H9 (cell line): ENCODE measurements around the gene FSTL4. TPM values are rescaled to one million over a fixed set of nuclear protein-coding genes. Genes with fewer than 3 reads are reported as not detected.

Experiments used
- DNase-seq: peaks from one replicate; pipeline ENCODE4 v3.0.0-alpha.2; 2017
- H2AFZ ChIP-seq: one replicate; pipeline ENCODE4 v1.6.1; 2013; ENCODE audit warnings: mild to moderate bottlenecking, low read length, control low read depth, moderate library complexity
- H2AK5ac ChIP-seq: 2 replicates; pipeline ENCODE4 v1.6.1; 2013; ENCODE audit warnings: low read length, control low read depth, mixed read lengths; ENCODE audit not compliant: insufficient read length
- H2BK120ac ChIP-seq: one replicate; pipeline ENCODE4 v1.6.1; 2013; ENCODE audit warnings: low read depth, mild to moderate bottlenecking, low read length, control low read depth, inconsistent platforms; ENCODE audit not compliant: poor library complexity, severe bottlenecking
- H2BK12ac ChIP-seq: 2 replicates; pipeline ENCODE4 v1.6.1; 2013; ENCODE audit warnings: low read length, control low read depth, mixed read lengths, low read depth; ENCODE audit not compliant: insufficient read length
- H2BK15ac ChIP-seq: 2 replicates; pipeline ENCODE4 v1.6.1; 2013; ENCODE audit warnings: low read depth, low read length, control low read depth
- H2BK20ac ChIP-seq: one replicate; pipeline ENCODE4 v1.6.1; 2013; ENCODE audit warnings: low read depth, mild to moderate bottlenecking, low read length, control low read depth, inconsistent platforms; ENCODE audit not compliant: poor library complexity, severe bottlenecking
- H2BK5ac ChIP-seq: 2 replicates; pipeline ENCODE4 v1.6.1; 2013; ENCODE audit warnings: low read length, control low read depth, mixed read lengths; ENCODE audit not compliant: insufficient read length
- H3K14ac ChIP-seq: 2 replicates; pipeline ENCODE4 v1.6.1; 2013; ENCODE audit warnings: low read length, control low read depth; ENCODE audit not compliant: insufficient read depth
- H3K18ac ChIP-seq: 2 replicates; pipeline ENCODE4 v1.6.1; 2013; ENCODE audit warnings: low read depth, mild to moderate bottlenecking, mixed read lengths, low read length, control low read depth; ENCODE audit not compliant: insufficient read length
- H3K23ac ChIP-seq: 2 replicates; pipeline ENCODE4 v1.6.1; 2013; ENCODE audit warnings: low read length, control low read depth, mixed read lengths, low read depth; ENCODE audit not compliant: insufficient read length
- H3K23me2 ChIP-seq: 2 replicates; pipeline ENCODE4 v1.6.1; 2013; ENCODE audit warnings: low read depth, mild to moderate bottlenecking, mixed read lengths, low read length, control low read depth; ENCODE audit not compliant: insufficient read length, poor library complexity, severe bottlenecking
- H3K27ac ChIP-seq: 2 replicates; pipeline ENCODE4 v1.5.1; 2013; ENCODE audit warnings: low read length, control low read depth, mixed read lengths, low read depth; ENCODE audit not compliant: insufficient read length
- H3K27me3 ChIP-seq: 2 replicates; pipeline ENCODE4 v1.6.1; 2013; ENCODE audit warnings: low read length, control low read depth, inconsistent platforms; ENCODE audit not compliant: insufficient read depth
- H3K4ac ChIP-seq: 2 replicates; pipeline ENCODE4 v1.6.1; 2013; ENCODE audit warnings: low read depth, mild to moderate bottlenecking, control low read depth, inconsistent platforms, low read length, moderate library complexity
- H3K4me1 ChIP-seq: 2 replicates; pipeline ENCODE4 v1.6.1; 2013; ENCODE audit warnings: low read length, control low read depth, inconsistent platforms; ENCODE audit not compliant: insufficient read depth
- H3K4me2 ChIP-seq: 2 replicates; pipeline ENCODE4 v1.6.1; 2013; ENCODE audit warnings: low read length, control low read depth, mixed read lengths; ENCODE audit not compliant: insufficient read length, insufficient read depth
- H3K56ac ChIP-seq: 2 replicates; pipeline ENCODE4 v1.6.1; 2013; ENCODE audit warnings: low read depth, mild to moderate bottlenecking, mixed read lengths, low read length, control low read depth; ENCODE audit not compliant: insufficient read length
- H3K79me1 ChIP-seq: 2 replicates; pipeline ENCODE4 v1.6.1; 2013; ENCODE audit warnings: low read depth, mild to moderate bottlenecking, moderate library complexity, low read length, control low read depth, inconsistent platforms; ENCODE audit not compliant: insufficient read depth, poor library complexity, severe bottlenecking
- H3K79me2 ChIP-seq: 2 replicates; pipeline ENCODE4 v1.6.1; 2013; ENCODE audit warnings: low read length, control low read depth, inconsistent platforms; ENCODE audit not compliant: insufficient read depth
- H3K9ac ChIP-seq: 2 replicates; pipeline ENCODE4 v1.6.1; 2013; ENCODE audit warnings: low read length, control low read depth, mixed read lengths; ENCODE audit not compliant: insufficient read length; ENCODE audit errors: extremely low read depth
- H3K9me3 ChIP-seq: one replicate; pipeline ENCODE4 v1.6.1; 2013; ENCODE audit warnings: low read depth, low read length, inconsistent platforms; ENCODE audit not compliant: control insufficient read depth
- H3T11ph ChIP-seq: one replicate; pipeline ENCODE4 v1.6.1; 2013; ENCODE audit warnings: mild to moderate bottlenecking, low read length, control low read depth, inconsistent platforms
- H4K20me1 ChIP-seq: one replicate; pipeline ENCODE4 v1.6.1; 2013; ENCODE audit not compliant: control insufficient read depth, insufficient read length, insufficient read depth
- H4K5ac ChIP-seq: 2 replicates; pipeline ENCODE4 v1.6.1; 2013; ENCODE audit warnings: low read depth, mild to moderate bottlenecking, mixed read lengths, low read length, control low read depth; ENCODE audit not compliant: insufficient read length
- H4K8ac ChIP-seq: replicated peaks from 2 replicates; pipeline ENCODE4 v1.6.1; 2013; ENCODE audit warnings: low read length, control low read depth, mixed read lengths, low read depth; ENCODE audit not compliant: insufficient read length
- H4K91ac ChIP-seq: 2 replicates; pipeline ENCODE4 v1.6.1; 2013; ENCODE audit warnings: low read depth, mild to moderate bottlenecking, moderate library complexity, mixed read lengths, low read length, control low read depth; ENCODE audit not compliant: insufficient read length
- H3K27ac Mint-ChIP-seq, 3 experiments: 2 replicates in 2 of 3; 3 replicates in 1 of 3; pipeline ENCODE4 v1.8.0; 2020 to 2021; ENCODE audit warnings: mixed read lengths in 3 of 3, mild to moderate bottlenecking in 1 of 3, moderate library complexity in 1 of 3
- H3K27me3 Mint-ChIP-seq: 2 replicates; pipeline ENCODE4 v1.8.0; 2021; ENCODE audit warnings: low read depth, mild to moderate bottlenecking, moderate library complexity, mixed read lengths
- H3K36me3 Mint-ChIP-seq, 3 experiments: 2 replicates in 2 of 3; 3 replicates in 1 of 3; pipeline ENCODE4 v1.8.0; 2020 to 2021; ENCODE audit warnings: low read depth in 3 of 3, mixed read lengths in 3 of 3; ENCODE audit not compliant: insufficient read depth in 1 of 3
- H3K4me1 Mint-ChIP-seq, 2 experiments: 2 replicates each; pipeline ENCODE4 v1.8.0; 2020; ENCODE audit warnings: mixed read lengths in 2 of 2
- H3K4me3 Mint-ChIP-seq, 2 experiments: 2 replicates in 1 of 2; 3 replicates in 1 of 2; pipeline ENCODE4 v1.8.0; 2020 to 2021; ENCODE audit warnings: mild to moderate bottlenecking in 2 of 2, mixed read lengths in 2 of 2, moderate library complexity in 1 of 2
- H3K9me3 Mint-ChIP-seq, 2 experiments: 2 replicates in 1 of 2; 3 replicates in 1 of 2; pipeline ENCODE4 v1.8.0; 2020; ENCODE audit warnings: mild to moderate bottlenecking in 2 of 2, mixed read lengths in 2 of 2, moderate library complexity in 1 of 2
- WGBS: extraction: QIAGEN DNeasy Blood & Tissue Kit; methylation state at CpG from one replicate; pipeline ENCODE4 v1.1.7; 2013; ENCODE audit warnings: missing lambda C conversion rate, low lambda C conversion rate, mixed read lengths; ENCODE audit not compliant: insufficient read length; ENCODE audit errors: extremely low coverage; 5-methylcytosine and 5-hydroxymethylcytosine counted together
- total RNA-seq: library from RNA; stranded (reverse); gene quantifications from 2 replicates; pipeline ENCODE4 v1.2.1, GENCODE V29; 2021
- TF ChIP-seq, protein P1 (sequence below): fragments of 200-600 bp; sonication (generic); conservative IDR thresholded peaks from 3 replicates; pipeline ENCODE4 v1.8.0; 2021; ENCODE audit warnings: antibody characterized with exemption, mild to moderate bottlenecking

The FSTL4 gene
- total RNA-seq, 1 experiment from 2014 or later: 5.7 TPM

DNA sequence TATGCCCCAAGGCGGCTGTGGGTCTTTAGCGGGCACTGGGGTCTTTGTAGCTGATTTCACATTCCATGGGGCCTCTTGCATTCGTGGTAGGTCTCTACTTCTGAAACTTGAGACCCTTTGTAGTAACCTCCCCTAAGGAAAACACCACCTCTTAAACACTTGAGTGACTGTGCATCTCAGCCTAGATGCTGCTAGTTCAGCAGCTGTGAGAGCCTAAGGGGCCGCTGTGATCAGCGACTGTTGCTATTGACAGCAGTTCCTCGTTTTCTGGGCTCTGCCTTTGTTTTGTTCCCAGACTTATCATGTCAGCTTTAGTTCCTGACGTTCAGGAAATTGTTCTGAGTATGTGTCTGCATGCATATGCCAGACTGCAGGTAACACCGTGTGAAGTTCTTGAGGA is 389.4 kb downstream of the FSTL4 start:
- Histone ChIP-seq H3K23me2 (no peaks in the 10 kb centered on the region), H4K8ac (no peak overlapping the region), H3K4me1 (no peaks in the 10 kb centered on the region), H4K20me1 (no peaks in the 10 kb centered on the region), H3K79me1 (no peaks in the 10 kb centered on the region), H3K27me3 (no peaks in the 10 kb centered on the region), H2BK5ac (no peak overlapping the region), H3K4ac (no peak overlapping the region), H3K18ac (no peak overlapping the region), H4K5ac (no peak overlapping the region), H2BK12ac (no peak overlapping the region), H2BK120ac (no peak overlapping the region), H3K9me3 (no peaks in the 10 kb centered on the region), H2AFZ (no peak overlapping the region), H3K27ac (no peak overlapping the region), H3K4me2 (no peak overlapping the region), H3T11ph (no peak overlapping the region), H2AK5ac (no peak overlapping the region), H3K14ac (no peak overlapping the region), H3K23ac (no peak overlapping the region), H3K79me2 (no peaks in the 10 kb centered on the region), H3K9ac (no peak overlapping the region), H2BK15ac (no peak overlapping the region), H4K91ac (no peak overlapping the region), H2BK20ac (no peak overlapping the region), H3K56ac (no peak overlapping the region)
- Mint-ChIP-seq H3K27me3 (no peaks in the 10 kb centered on the region; the same call in 1 of the 2 replicates), H3K36me3 (no peaks in the 10 kb centered on the region), H3K27ac (no peak overlapping the region; a peak in 2 of 7 replicates), H3K9me3 (no peaks in the 10 kb centered on the region), H3K4me3 (no peak overlapping the region), H3K4me1 (peaks cover 5 to 7% of the 10 kb centered on the region in 2 experiments; a peak in 3 of 4 replicates)
- TF ChIP-seq, protein P1, sequence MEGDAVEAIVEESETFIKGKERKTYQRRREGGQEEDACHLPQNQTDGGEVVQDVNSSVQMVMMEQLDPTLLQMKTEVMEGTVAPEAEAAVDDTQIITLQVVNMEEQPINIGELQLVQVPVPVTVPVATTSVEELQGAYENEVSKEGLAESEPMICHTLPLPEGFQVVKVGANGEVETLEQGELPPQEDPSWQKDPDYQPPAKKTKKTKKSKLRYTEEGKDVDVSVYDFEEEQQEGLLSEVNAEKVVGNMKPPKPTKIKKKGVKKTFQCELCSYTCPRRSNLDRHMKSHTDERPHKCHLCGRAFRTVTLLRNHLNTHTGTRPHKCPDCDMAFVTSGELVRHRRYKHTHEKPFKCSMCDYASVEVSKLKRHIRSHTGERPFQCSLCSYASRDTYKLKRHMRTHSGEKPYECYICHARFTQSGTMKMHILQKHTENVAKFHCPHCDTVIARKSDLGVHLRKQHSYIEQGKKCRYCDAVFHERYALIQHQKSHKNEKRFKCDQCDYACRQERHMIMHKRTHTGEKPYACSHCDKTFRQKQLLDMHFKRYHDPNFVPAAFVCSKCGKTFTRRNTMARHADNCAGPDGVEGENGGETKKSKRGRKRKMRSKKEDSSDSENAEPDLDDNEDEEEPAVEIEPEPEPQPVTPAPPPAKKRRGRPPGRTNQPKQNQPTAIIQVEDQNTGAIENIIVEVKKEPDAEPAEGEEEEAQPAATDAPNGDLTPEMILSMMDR: no peak
- WGBS: no CpG with 5 or more reads among the region's 8 CpGs
- DNase-seq: no peak
